Astrocyte (in vitro differentiated cells and primary cell): ENCODE measurements around the gene LRMDA. TPM values are rescaled to one million over a fixed set of nuclear protein-coding genes. Genes with fewer than 3 reads are reported as not detected.

ENCODE experiments used
- DNase-seq: peaks from one replicate; pipeline ENCODE4 v3.0.0-alpha.2; 2010; ENCODE audit warnings: low read depth
- FAIRE-seq: peaks from 2 replicates; lab custom pipeline; 2011; peaks lifted over from hg19 to GRCh38; lab: Jason Lieb, UNC
- H2AFZ ChIP-seq: 2 replicates; pipeline ENCODE4 v1.6.0; 2012; ENCODE audit warnings: low read depth, low read length, inconsistent platforms
- H3K27ac ChIP-seq: 2 replicates; pipeline ENCODE4 v1.5.1; 2011; ENCODE audit warnings: low read depth, low read length, inconsistent platforms
- H3K27me3 ChIP-seq: 2 replicates; pipeline ENCODE4 v1.6.0; 2011; ENCODE audit warnings: low read length, inconsistent platforms; ENCODE audit not compliant: insufficient read depth
- H3K36me3 ChIP-seq: 2 replicates; pipeline ENCODE4 v1.5.1; 2011; ENCODE audit warnings: low read length, inconsistent platforms; ENCODE audit not compliant: insufficient read depth
- H3K4me1 ChIP-seq: 2 replicates; pipeline ENCODE4 v1.5.1; 2011; ENCODE audit warnings: low read length, inconsistent platforms; ENCODE audit not compliant: insufficient read depth
- H3K4me2 ChIP-seq: 2 replicates; pipeline ENCODE4 v1.6.0; 2012; ENCODE audit warnings: low read length, inconsistent platforms
- H3K4me3 ChIP-seq: 2 replicates; pipeline ENCODE4 v1.5.1; 2011; ENCODE audit warnings: low read depth, mild to moderate bottlenecking, low read length, inconsistent platforms; ENCODE audit not compliant: insufficient read depth
- H3K79me2 ChIP-seq: 2 replicates; pipeline ENCODE4 v1.6.0; 2012; ENCODE audit warnings: mild to moderate bottlenecking, low read length, inconsistent platforms; ENCODE audit not compliant: insufficient read depth
- H3K9ac ChIP-seq: 2 replicates; pipeline ENCODE4 v1.6.0; 2012; ENCODE audit warnings: mild to moderate bottlenecking, low read length, inconsistent platforms
- H3K9me3 ChIP-seq: 2 replicates; pipeline ENCODE4 v1.5.1; 2012; ENCODE audit warnings: low read depth, mild to moderate bottlenecking, low read length, inconsistent platforms; ENCODE audit not compliant: insufficient read depth
- H4K20me1 ChIP-seq: 2 replicates; pipeline ENCODE4 v1.6.0; 2012; ENCODE audit warnings: low read length, inconsistent platforms; ENCODE audit not compliant: insufficient read depth
- H3K27ac Mint-ChIP-seq: one replicate; pipeline ENCODE4 v1.8.0; 2021; ENCODE audit warnings: mild to moderate bottlenecking, mixed read lengths; ENCODE audit not compliant: unreplicated experiment
- H3K27me3 Mint-ChIP-seq: one replicate; pipeline ENCODE4 v1.8.0; 2021; ENCODE audit warnings: low read depth, mixed read lengths; ENCODE audit not compliant: unreplicated experiment
- H3K36me3 Mint-ChIP-seq: one replicate; pipeline ENCODE4 v1.8.0; 2021; ENCODE audit warnings: low read depth, mixed read lengths; ENCODE audit not compliant: unreplicated experiment
- H3K4me1 Mint-ChIP-seq: one replicate; pipeline ENCODE4 v1.8.0; 2021; ENCODE audit warnings: low read depth, mixed read lengths; ENCODE audit not compliant: unreplicated experiment
- H3K4me3 Mint-ChIP-seq: one replicate; pipeline ENCODE4 v1.8.0; 2021; ENCODE audit warnings: mild to moderate bottlenecking, moderate library complexity, mixed read lengths; ENCODE audit not compliant: unreplicated experiment
- H3K9me3 Mint-ChIP-seq: one replicate; pipeline ENCODE4 v1.8.0; 2021; ENCODE audit warnings: mild to moderate bottlenecking, mixed read lengths; ENCODE audit not compliant: unreplicated experiment
- CTCF ChIP-seq: IDR thresholded peaks from 2 replicates; pipeline ENCODE4 v1.5.1; 2011; ENCODE audit warnings: low read depth, mild to moderate bottlenecking, inconsistent platforms, low read length, moderate library complexity; ENCODE audit not compliant: insufficient read depth
- EZH2 ChIP-seq: IDR thresholded peaks from 2 replicates; pipeline ENCODE4 v1.6.1; 2012; ENCODE audit warnings: mild to moderate bottlenecking, low read length, inconsistent platforms; ENCODE audit not compliant: insufficient read depth
- total RNA-seq: library from RNA; stranded (reverse); gene quantifications from 2 replicates; pipeline ENCODE4 v1.2.1, GENCODE V29; 2021

LRMDA gene
- total RNA-seq, 1 donor from 2014 or later: 2.7 TPM

GRCh38 chr10:75622503-75622902 is 191.1 kb downstream of the LRMDA start:
- Histone ChIP-seq H3K27ac (no peak overlapping the region), H4K20me1 (no peaks in the 10 kb centered on the region), H3K27me3 (peaks cover 23% of the 10 kb centered on the region), H3K9me3 (no peaks in the 10 kb centered on the region), H3K36me3 (no peaks in the 10 kb centered on the region), H2AFZ (no peak overlapping the region), H3K4me2 (no peak overlapping the region), H3K9ac (no peak overlapping the region), H3K4me1 (no peaks in the 10 kb centered on the region), H3K79me2 (no peaks in the 10 kb centered on the region), H3K4me3 (no peak overlapping the region)
- Mint-ChIP-seq H3K9me3 (no peaks in the 10 kb centered on the region), H3K36me3 (no peaks in the 10 kb centered on the region), H3K4me3 (no peak overlapping the region), H3K27ac (no peak overlapping the region), H3K4me1 (no peaks in the 10 kb centered on the region), H3K27me3 (peaks cover 9% of the 10 kb centered on the region)
- TF ChIP-seq EZH2: no peak
- TF ChIP-seq CTCF: no peak
- FAIRE-seq (no peak), DNase-seq (no peak)

DNA sequence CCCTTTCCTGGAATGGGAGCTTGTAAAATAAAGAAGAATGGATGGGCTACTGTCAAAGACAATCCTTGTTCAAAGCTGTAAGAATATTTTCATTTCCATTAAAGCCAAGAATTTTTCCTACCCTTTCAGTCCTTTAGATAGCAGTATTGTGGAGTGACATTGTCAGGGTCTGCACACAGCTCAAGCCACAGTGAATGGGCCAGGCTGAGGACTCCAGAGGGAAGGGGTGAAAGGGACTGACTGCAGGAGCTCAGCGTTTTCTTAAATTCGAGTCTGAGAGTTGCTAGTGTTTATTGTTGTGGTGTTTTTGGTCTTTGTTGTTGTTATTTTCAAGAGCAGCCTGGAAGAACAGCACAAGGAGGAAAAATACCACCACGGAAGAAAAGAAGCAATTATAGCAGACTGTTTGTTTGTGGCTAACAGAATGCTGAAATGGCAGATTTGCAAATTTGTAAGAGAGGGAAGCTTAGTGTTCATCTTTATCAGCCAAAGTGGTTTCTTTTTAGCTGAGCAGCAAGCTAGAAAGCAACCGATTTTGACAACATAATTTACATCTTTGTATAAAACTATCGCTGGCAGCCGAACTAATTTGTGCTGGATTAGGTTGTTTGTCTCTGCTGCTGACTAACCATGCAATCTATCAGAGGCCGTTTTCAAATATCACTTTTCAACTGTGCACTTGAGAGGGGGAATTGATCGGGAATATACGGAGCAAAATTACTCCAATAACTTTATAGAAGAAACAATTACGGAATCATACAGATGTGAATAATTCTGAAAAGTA is 192.1 kb downstream of the LRMDA start:
- H3K9me3 ChIP-seq: no peaks in the 10 kb centered on the region
- no peak overlapping the region for H3K4me2 ChIP-seq
- no peaks in the 10 kb centered on the region for H3K4me1 Mint-ChIP-seq
- H3K9me3 Mint-ChIP-seq: no peaks in the 10 kb centered on the region
- no peaks in the 10 kb centered on the region for H3K79me2 ChIP-seq
- no peaks in the 10 kb centered on the region for H3K36me3 Mint-ChIP-seq
- H2AFZ ChIP-seq: no peak overlapping the region
- no peak overlapping the region for H3K27ac Mint-ChIP-seq
- H3K27ac ChIP-seq: no peak overlapping the region
- H3K4me1 ChIP-seq: no peaks in the 10 kb centered on the region
- no peaks in the 10 kb centered on the region for H4K20me1 ChIP-seq
- DNase-seq (no peak), FAIRE-seq (no peak)
- TF ChIP-seq EZH2 (no peak), CTCF (no peak)
- no peaks in the 10 kb centered on the region for H3K36me3 ChIP-seq
- H3K4me3 Mint-ChIP-seq: no peak overlapping the region
- H3K27me3 Mint-ChIP-seq: peaks cover 10% of the 10 kb centered on the region
- peaks cover 20% of the 10 kb centered on the region for H3K27me3 ChIP-seq
- H3K4me3 ChIP-seq: no peak overlapping the region
- no peak overlapping the region for H3K9ac ChIP-seq

GRCh38 chr10:75624638-75625037 is 193.2 kb downstream of the LRMDA start:
- H3K27ac Mint-ChIP-seq: no peak overlapping the region
- Histone ChIP-seq H3K9ac (no peak overlapping the region), H3K27ac (no peak overlapping the region), H3K4me2 (no peak overlapping the region), H4K20me1 (no peaks in the 10 kb centered on the region), H3K4me3 (no peak overlapping the region), H3K79me2 (no peaks in the 10 kb centered on the region), H3K9me3 (no peaks in the 10 kb centered on the region), H3K27me3 (peaks cover 22% of the 10 kb centered on the region), H2AFZ (no peak overlapping the region), H3K36me3 (no peaks in the 10 kb centered on the region), H3K4me1 (no peaks in the 10 kb centered on the region)
- no peaks in the 10 kb centered on the region for H3K4me1 Mint-ChIP-seq
- H3K27me3 Mint-ChIP-seq: peaks cover 18% of the 10 kb centered on the region
- H3K4me3 Mint-ChIP-seq: no peak overlapping the region
- DNase-seq (no peak), FAIRE-seq (no peak)
- no peaks in the 10 kb centered on the region for H3K9me3 Mint-ChIP-seq
- H3K36me3 Mint-ChIP-seq: no peaks in the 10 kb centered on the region
- TF ChIP-seq CTCF: no peak
- no peak for TF ChIP-seq EZH2
